Thyroid gland (tissue), 4 donors: ENCODE results near the gene MYT1.

Source experiments
- CTCF ChIP-seq, 6 experiments: fragments of 200-600 bp in 3 of 6; fragments of 450-650 bp in 3 of 6; sonication (generic) in 3 of 6; IDR thresholded peaks; one replicate each; pipeline ENCODE4 v1.5.1; 2016 to 2019; ENCODE audit warnings: antibody characterized with exemption in 6 of 6, mild to moderate bottlenecking in 2 of 6, inconsistent platforms in 1 of 6, moderate library complexity in 1 of 6
- POLR2A ChIP-seq, 2 donors: fragments of 450-650 bp; IDR thresholded peaks; one replicate each; pipeline ENCODE4 v1.6.1; 2017; ENCODE audit warnings: antibody characterized with exemption in 2 of 2, mild to moderate bottlenecking in 2 of 2, moderate library complexity in 1 of 2

DNA sequence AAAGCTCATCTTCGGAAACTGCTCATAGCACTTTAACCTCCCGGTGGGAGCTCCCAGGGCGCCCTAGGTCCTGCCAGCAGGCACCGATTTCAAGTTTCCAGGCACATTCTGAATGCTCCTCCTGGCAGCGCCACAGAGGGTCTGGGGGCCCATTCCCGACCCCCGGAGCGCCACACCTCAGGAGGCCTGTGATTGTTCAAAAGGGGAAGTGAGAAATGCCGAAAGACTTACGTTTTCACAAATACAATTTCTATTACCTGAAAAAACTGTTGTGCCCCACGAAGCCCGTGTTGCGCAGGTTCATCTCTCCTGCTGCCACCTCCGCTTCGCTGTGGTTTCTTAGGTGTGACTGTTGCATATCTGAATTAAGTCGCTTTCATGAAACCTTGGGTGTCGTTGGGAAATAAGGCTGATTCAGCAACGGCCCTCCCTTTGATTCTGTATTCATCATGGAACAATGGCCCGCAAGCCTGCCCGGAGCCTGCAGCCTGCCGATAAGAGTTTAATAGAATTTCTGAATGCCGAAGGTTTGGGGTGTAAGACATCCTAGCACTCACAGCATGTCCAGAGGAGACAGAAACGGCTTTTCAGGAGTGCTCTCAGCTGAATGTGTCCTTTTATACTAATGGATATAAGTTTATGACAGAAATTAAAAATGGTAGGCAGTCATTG is 1.9 kb upstream of the MYT1 start:
- no peak for TF ChIP-seq POLR2A (IDR thresholded peaks at IDR 0.05)
- no peak for TF ChIP-seq CTCF (IDR thresholded peaks at IDR 0.05)
